Measurements from ENCODE around the gene USP33. TPM values are rescaled to one million over a fixed set of nuclear protein-coding genes. Genes with fewer than 3 reads are reported as not detected.
"Not testable (repeated sequence)": the region's sequence is repeated elsewhere in the genome, so short reads cannot be mapped to it uniquely, and the experiment has no call there.

The USP33 gene
- total RNA-seq, 1 donor from 2014 or later: 113 TPM

GRCh38 chr1:77672374-77672773 lies 87.3 kb downstream of the USP33 start:
- no peak for DNase-seq (ENCODE audit: low read depth)

- peak; percentile 18 for DNase-seq (ENCODE audit: low read depth)
Observed at GRCh38 chr1:77671836-77672235, 87.8 kb downstream of the USP33 start.

DNA sequence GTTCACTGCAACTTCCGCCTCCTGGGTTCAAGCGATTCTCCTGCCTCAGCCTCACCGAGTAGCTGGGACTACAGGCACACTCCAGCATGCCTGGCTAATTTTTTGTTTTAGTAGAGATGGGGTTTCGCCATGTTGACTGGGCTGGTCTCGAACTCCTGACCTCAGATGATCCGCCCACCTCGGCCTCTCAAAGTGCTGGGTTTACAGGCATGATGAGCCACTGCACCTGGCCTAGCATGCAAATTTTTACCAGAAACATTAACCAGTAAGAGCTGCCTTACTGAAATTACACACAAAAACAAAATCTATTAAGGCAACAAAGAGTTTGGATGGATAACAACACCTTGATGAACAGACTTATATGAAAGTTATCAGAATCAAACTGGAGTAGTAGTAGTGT lies 89.3 kb downstream of the USP33 start:
- DNase-seq (ENCODE audit: low read depth): no peak

GRCh38 chr1:77668924-77669449 lies 90.7 kb downstream of the USP33 start:
- no peak for DNase-seq (ENCODE audit: low read depth)

- peak; percentile 37 for DNase-seq (ENCODE audit: low read depth)
Observed at GRCh38 chr1:77664939-77665516, 94.6 kb downstream of the USP33 start.

DNA sequence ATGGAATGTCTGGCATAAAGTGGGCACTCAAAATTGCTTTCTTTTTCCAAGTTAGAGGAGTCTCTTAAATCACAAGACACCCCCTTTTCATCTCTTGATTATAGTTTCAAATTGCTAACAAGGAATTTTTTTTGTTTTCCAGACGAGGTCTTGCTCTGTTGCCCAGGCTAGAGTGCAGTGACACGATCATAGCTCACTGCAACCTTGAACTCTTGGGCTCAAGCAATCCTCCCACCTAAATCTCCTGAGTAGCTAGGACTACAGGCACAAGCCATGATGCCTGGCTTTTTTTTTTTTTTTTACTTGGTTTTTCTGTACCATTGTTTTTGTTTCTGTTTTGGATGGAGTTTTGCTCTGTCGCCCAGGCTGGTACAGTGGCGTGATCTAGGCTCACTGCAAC lies 98.0 kb downstream of the USP33 start:
- DNase-seq (ENCODE audit: low read depth): no peak

DNA sequence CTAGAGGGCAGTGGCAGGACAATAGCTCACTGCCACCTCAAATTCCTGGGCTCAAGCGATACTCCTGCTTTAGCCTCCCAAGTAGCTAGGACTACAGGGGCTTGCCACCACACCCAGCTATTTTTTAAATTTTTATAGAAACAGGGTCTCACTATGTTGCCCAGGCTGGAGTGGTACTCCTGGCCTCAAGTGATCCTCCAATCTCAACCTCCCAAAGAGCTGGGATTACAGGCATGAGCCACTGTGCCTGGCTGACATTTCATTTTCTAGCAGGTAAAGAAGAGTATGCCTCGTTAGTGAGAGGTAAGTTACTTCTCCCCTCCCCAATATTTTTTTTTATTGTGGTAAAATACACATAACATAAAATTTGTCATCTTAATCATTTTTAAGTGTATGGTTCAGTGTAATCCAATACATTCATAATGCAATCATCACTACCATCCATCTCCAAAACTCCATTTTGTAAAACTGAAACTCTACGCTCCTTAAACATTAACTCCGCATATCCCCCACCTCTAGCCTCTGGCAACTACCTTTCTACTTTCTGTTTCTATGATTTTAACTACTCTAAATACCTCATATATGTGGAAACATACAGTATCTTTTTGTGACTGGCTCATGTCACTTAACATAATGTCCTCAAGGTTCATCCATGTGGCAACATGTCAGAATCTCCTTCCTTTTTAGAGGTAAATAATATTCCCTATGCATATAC lies 99.6 kb downstream of the USP33 start:
- no peak for DNase-seq (ENCODE audit: low read depth)

DNA sequence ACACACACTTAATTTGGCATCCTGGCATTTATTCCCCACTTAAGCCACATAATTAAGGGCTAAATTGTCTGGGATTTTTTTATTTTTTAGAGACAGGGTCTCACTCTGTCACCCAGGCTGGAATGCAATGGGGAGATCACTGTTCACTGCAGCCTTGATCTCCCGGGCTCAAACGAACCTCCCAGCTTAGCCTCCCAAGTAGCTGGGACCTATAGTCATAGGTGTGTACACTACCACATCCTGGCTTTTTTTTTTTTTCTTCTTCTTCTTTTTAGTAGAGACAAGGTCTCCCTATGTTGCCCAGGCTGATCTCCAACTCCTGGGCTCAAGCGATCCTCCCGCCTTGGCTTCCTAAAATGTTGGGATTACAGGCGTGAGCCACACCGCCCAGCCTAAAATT lies 101.4 kb downstream of the USP33 start:
- no peak for DNase-seq (ENCODE audit: low read depth)

GRCh38 chr1:77655431-77655974 lies 104.1 kb downstream of the USP33 start:
- no peak for DNase-seq (ENCODE audit: low read depth)

DNA sequence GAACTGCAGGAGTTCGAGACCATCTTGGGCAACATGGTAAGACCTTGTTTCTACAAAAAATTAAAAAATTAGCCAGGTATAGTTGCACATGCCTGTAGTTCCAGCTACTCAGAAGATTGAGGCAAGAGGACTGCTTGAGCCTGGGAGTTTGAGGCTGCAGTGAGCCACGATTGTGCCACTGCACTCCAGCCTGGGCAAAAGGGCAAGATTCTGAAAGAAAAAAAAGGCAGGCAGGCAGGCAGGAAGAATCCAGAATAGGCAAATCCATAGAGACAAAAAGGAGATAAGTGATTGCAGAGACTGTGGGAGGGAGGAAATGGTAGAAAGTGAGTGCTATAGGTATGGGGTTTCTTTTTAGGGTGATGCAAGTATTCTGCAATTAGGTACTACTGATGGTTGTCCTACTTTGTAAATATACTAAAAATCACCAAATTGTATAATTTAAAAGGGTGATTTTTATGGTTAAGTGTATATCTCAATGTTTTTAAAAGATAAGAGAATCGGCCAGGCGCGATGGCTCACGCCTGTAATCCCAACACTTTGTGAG lies 106.6 kb downstream of the USP33 start:
- no peak for DNase-seq (ENCODE audit: low read depth)

DNA sequence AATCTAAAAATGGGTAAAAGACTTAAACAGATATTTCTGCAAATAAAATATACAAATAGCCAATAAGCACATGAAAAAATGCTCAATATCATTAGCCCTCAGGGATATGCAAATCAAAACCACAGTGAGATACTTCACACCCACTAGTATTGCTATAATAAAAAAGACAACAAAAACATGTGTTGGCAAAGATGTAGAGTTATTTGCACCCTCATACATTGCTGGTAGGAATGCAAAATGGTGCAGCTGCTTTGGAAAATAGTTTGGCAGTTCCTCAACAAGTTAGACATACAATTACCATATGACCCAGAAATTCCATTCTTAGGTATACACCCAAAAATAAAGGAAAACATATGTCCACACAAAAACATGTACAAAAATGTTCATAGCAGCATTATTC lies 107.4 kb downstream of the USP33 start:
- no peak for DNase-seq (ENCODE audit: low read depth)

GRCh38 chr1:77649127-77649526 lies 110.5 kb downstream of the USP33 start:
- no peak for DNase-seq (ENCODE audit: low read depth)

DNA sequence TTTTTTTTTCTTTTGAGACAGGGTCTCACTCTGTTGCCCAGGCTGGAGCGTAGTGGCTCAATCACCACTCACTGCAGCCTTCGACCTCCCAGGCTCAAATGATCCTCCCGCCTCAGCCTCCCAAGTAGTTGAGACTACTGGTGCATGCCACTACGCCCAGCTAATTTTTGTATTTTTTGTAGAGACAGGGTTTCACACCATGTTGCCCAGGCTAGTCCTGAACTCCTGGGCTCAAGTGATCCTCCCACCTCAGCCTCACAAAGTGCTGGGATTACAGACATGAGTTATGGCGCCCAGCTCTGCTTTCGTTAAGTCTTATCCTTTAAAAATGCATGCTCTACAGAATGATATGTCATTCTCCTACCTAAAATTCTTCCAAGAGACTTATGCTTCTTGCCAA lies 113.4 kb downstream of the USP33 start:
- not testable (repeated sequence) for DNase-seq (ENCODE audit: low read depth)

Other genes starting within 250 kb of the USP33 start
- gene ZZZ3, start 77.2 kb downstream of the USP33 start, total RNA-seq: 88.9 and 118 TPM in 2 replicates
- gene MIGA1, start 19.8 kb upstream of the USP33 start, total RNA-seq: 21.2 and 23.9 TPM in 2 replicates
- 6.4 and 22.4 TPM in 2 replicates for gene NEXN, start 128.8 kb upstream of the USP33 start, total RNA-seq
- 106 and 154 TPM in 2 replicates for gene FUBP1, start 219.2 kb upstream of the USP33 start, total RNA-seq
- 8.0 and 43.4 TPM in 2 replicates for gene DNAJB4, start 245.1 kb upstream of the USP33 start, total RNA-seq

All from renal cortical epithelial cell (primary cell).